Transverse colon (tissue), 4 donors: Measurements from ENCODE around the gene DENND2D. TPM values are rescaled to one million over a fixed set of nuclear protein-coding genes. Genes with fewer than 3 reads are reported as not detected.

Source experiments
- DNase-seq: peaks from one replicate; pipeline ENCODE4 v3.0.0-alpha.2; 2019
- H3K27ac ChIP-seq, 4 donors: fragments of 200-600 bp; sonication (generic); 2 replicates each; pipeline ENCODE4 v1.5.1; 2016 to 2018; ENCODE audit warnings: inconsistent platforms in 4 of 4
- H3K27me3 ChIP-seq: fragments of 200-600 bp; sonication (generic); 2 replicates; pipeline ENCODE4 v1.5.1; 2017; ENCODE audit warnings: inconsistent platforms
- H3K36me3 ChIP-seq, 4 donors: fragments of 200-600 bp; sonication (generic); 2 replicates each; pipeline ENCODE4 v1.5.1; 2017 to 2019; ENCODE audit warnings: inconsistent platforms in 4 of 4
- H3K4me1 ChIP-seq, 4 donors: fragments of 200-600 bp; sonication (generic); 2 replicates each; pipeline ENCODE4 v1.5.1; 2017 to 2020; ENCODE audit warnings: inconsistent platforms in 4 of 4
- H3K4me3 ChIP-seq, 4 donors: fragments of 200-600 bp; sonication (generic); 1 replicate in 1 of 4; 2 replicates in 3 of 4; pipeline versions ENCODE4 v1.5.1 to v1.6.1; 2017 to 2019; ENCODE audit warnings: inconsistent platforms in 4 of 4
- H3K9me3 ChIP-seq, 2 donors: fragments of 200-600 bp; sonication (generic); 2 replicates each; pipeline ENCODE4 v1.5.1; 2017 to 2019; ENCODE audit warnings: inconsistent platforms in 2 of 2
- EP300 ChIP-seq: sonication (generic); formaldehyde crosslinking; IDR thresholded peaks from one replicate; pipeline ENCODE4 v1.6.1; 2017; ENCODE audit warnings: antibody characterized with exemption, low read depth
- POLR2A ChIP-seq: fragments of 450-650 bp; IDR thresholded peaks from one replicate; pipeline ENCODE4 v1.6.1; 2016; ENCODE audit warnings: antibody characterized with exemption, mild to moderate bottlenecking, moderate library complexity
- POLR2AphosphoS5 ChIP-seq, 3 donors: sonication (generic); formaldehyde crosslinking; IDR thresholded peaks; one replicate each; pipeline ENCODE4 v1.6.1; 2016; ENCODE audit warnings: antibody characterized with exemption in 3 of 3
- WGBS, 2 donors: methylation state at CpG; one replicate each; pipeline ENCODE4 v1.1.5; 2018; ENCODE audit warnings: low coverage in 1 of 2; 5-methylcytosine and 5-hydroxymethylcytosine counted together
- in situ Hi-C, 4 donors: fragments of 200-750 bp; cut with MboI; loops; one replicate each; pipeline versions ENCODE4 v1.15.0 to v1.15.1; 2017; ENCODE audit warnings: low sequenced_read_pairs in 3 of 4, low pct_ligation_motif_present in 1 of 4, low pct_unique_long_range_greater_than_20kb in 1 of 4
- intact Hi-C: fragments of 100-400 bp; cut with DNase I; formaldehyde crosslinking; loops from one replicate; pipeline ENCODE4 v1.15.1; 2023; ENCODE audit warnings: low total_unique reads
- total RNA-seq, 4 donors: library from RNA; depleted of rRNA; stranded (reverse); fragments of >200 nt; gene quantifications; one replicate each; pipeline ENCODE4 v1.1.0, GENCODE V29; 2016
- TF ChIP-seq, protein P1 (sequence below), 5 experiments: fragments of 200-600 bp in 3 of 5; fragments of 450-650 bp in 2 of 5; sonication (generic) in 3 of 5; IDR thresholded peaks; 1 replicate in 2 of 5; 2 replicates in 3 of 5; pipeline ENCODE4 v1.5.1; 2016 to 2017; ENCODE audit warnings: antibody characterized with exemption in 5 of 5, inconsistent platforms in 3 of 5, mild to moderate bottlenecking in 2 of 5, moderate library complexity in 1 of 5

Gene DENND2D
- total RNA-seq, 4 donors from 2014 or later, result 43.4 to 61.0 (median 50.7) TPM

DNA sequence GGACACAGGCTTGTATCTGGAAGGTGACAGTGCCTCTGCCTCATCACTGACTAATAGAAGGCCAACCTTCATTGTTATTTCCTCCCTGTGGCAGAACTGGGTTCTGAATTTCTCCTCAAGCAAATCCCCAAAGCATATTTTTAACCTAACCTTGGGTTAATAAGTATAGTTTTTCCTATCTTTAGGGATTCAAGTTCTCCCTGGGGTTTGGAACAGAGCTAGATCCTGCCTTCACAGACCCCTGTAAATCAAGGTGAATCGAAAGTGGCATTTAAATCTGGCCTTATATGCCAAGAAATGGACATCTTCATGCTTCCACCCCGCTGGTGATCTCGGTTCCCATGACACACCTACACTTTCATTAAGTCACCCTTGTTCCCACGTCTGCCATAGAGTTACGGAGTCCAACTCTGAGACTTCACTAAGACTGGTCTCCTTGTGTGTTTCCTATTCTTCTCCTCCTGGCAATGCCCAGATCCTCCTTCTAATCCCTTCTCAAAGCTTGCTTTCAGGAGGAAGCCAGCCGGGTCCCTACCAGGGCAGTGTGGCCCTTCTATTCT, 22.8 kb upstream of the DENND2D start:
- in situ Hi-C loops (loop anchor here (5.0 to 25.0 kb wide), 6 partner anchors 172 to 542 kb away; partner anchors contain the start of genes DDX20 (in 1 of the 4) and RAP1A (in 1 of the 4)), intact Hi-C loops (loop anchor here (5.0 kb wide), 1 partner anchor 179 kb away; no protein-coding TSS in a partner anchor)
- 66 to 71% methylated on average over 6 of the region's 6 CpGs for WGBS, 2 donors
- peaks cover 0 to 30% (median 6%) of the 10 kb centered on the region in 4 donors for H3K4me1 ChIP-seq
- peak overlapping the region in 2 of 4 donors; percentile 8 to 48 for H3K27ac ChIP-seq
- H3K36me3 ChIP-seq, result no peaks in the 10 kb centered on the region
- no peak overlapping the region for H3K4me3 ChIP-seq
- DNase-seq, result no peak
- no peaks in the 10 kb centered on the region for H3K27me3 ChIP-seq
- H3K9me3 ChIP-seq, result no peaks in the 10 kb centered on the region
- TF ChIP-seq, protein P1, sequence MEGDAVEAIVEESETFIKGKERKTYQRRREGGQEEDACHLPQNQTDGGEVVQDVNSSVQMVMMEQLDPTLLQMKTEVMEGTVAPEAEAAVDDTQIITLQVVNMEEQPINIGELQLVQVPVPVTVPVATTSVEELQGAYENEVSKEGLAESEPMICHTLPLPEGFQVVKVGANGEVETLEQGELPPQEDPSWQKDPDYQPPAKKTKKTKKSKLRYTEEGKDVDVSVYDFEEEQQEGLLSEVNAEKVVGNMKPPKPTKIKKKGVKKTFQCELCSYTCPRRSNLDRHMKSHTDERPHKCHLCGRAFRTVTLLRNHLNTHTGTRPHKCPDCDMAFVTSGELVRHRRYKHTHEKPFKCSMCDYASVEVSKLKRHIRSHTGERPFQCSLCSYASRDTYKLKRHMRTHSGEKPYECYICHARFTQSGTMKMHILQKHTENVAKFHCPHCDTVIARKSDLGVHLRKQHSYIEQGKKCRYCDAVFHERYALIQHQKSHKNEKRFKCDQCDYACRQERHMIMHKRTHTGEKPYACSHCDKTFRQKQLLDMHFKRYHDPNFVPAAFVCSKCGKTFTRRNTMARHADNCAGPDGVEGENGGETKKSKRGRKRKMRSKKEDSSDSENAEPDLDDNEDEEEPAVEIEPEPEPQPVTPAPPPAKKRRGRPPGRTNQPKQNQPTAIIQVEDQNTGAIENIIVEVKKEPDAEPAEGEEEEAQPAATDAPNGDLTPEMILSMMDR (IDR thresholded peaks at IDR 0.05), result peak in 3 of 5 experiments; percentile 13 to 18 (median 18)
- no peak for TF ChIP-seq POLR2AphosphoS5 (IDR thresholded peaks at IDR 0.05)

- in situ Hi-C loops (loop anchor here (5.0 to 25.0 kb wide), 6 partner anchors 172 to 542 kb away; partner anchors contain the start of genes DDX20 (in 1 of the 4) and RAP1A (in 1 of the 4)), intact Hi-C loops (loop anchor here (5.0 kb wide), 1 partner anchor 180 kb away; no protein-coding TSS in a partner anchor)
- TF ChIP-seq, protein P1 (IDR thresholded peaks at IDR 0.05), result peak; percentile 84 to 92 (median 90)
- TF ChIP-seq POLR2AphosphoS5 (IDR thresholded peaks at IDR 0.05), result no peak
- H3K4me1 ChIP-seq, result peaks cover 0 to 23% (median 6%) of the 10 kb centered on the region in 4 donors
- H3K4me3 ChIP-seq, result no peak overlapping the region
- peak; percentile 86 for DNase-seq
- no peaks in the 10 kb centered on the region for H3K27me3 ChIP-seq
- no peaks in the 10 kb centered on the region for H3K36me3 ChIP-seq
- H3K9me3 ChIP-seq, result no peaks in the 10 kb centered on the region
- peak overlapping the region; percentile 8 to 48 (median 10) for H3K27ac ChIP-seq
- 21 to 62% methylated on average over 4 to 10 of the region's 10 CpGs for WGBS, 2 donors
Measured at GRCh38 chr1:111222308-111223125, 22.1 kb upstream of the DENND2D start.

DNA sequence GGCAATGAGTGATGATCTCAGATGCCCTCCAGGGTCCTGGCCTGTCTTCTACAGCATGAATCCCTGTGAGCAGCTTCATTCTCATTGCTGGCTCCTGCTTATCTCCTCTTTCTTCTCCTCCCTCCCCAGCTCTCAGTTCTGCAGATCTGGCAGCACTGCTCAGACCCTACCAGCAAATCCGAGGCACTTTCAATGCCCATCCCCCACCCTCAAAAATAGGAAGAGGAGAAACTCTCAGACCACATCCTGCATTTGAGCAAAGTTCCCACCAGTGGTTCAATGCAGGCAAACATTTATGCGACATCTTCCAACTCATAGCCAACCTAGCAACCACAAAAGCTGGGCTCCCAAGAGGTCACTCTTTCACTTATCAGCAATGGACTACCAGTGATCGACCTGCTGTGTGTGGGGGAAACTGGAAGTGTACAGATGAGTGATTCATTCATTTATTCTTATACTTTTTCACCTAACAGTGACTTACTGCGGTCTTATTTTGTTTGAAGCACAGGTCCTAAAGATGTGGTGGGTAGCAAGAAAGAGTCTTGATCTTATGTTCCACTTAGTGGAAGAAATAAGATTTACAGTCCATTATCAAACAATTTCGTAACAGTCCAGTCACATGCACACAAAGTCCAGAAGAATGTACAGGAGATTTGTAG, 21.3 kb upstream of the DENND2D start:
- Histone ChIP-seq H3K9me3 (no peaks in the 10 kb centered on the region), H3K36me3 (no peaks in the 10 kb centered on the region), H3K4me1 (peaks cover 0 to 19% (median 6%) of the 10 kb centered on the region in 4 donors), H3K4me3 (no peak overlapping the region), H3K27me3 (no peaks in the 10 kb centered on the region), H3K27ac (peak overlapping the region; percentile 8 to 48 (median 10))
- in situ Hi-C loops (loop anchor here (5.0 to 25.0 kb wide), 6 partner anchors 173 to 543 kb away; partner anchors contain the start of genes DDX20 (in 1 of the 4) and RAP1A (in 1 of the 4)), intact Hi-C loops (loop anchor here (5.0 kb wide), 1 partner anchor 181 kb away; no protein-coding TSS in a partner anchor)
- 56 to 79% methylated on average over 3 to 5 of the region's 5 CpGs for WGBS, 2 donors
- TF ChIP-seq POLR2A, result no peak
- TF ChIP-seq, protein P1 (IDR thresholded peaks at IDR 0.05), result no peak
- no peak for TF ChIP-seq EP300
- TF ChIP-seq POLR2AphosphoS5 (IDR thresholded peaks at IDR 0.05), result no peak
- peak; percentile 36 for DNase-seq

DNA sequence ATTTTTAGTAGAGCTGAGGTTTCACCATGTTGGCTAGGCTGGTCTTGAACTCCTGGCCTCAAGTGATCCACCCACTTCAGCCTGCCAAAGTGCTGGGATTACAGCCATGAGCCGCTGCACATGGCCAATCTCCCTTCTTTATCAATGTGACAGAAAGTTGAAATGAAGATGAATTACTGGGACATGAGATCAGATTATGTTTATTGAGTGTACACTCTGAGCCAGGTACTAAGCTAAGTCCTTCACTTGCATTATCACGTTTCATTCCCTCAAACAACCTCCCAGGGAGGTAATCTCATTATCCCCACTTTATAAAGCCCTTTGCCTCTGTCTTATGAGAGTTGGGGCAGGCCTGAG, 20.8 kb upstream of the DENND2D start:
- Histone ChIP-seq H3K36me3 (no peaks in the 10 kb centered on the region), H3K27me3 (no peaks in the 10 kb centered on the region), H3K27ac (peak overlapping the region in 1 of 4 donors; percentile 9), H3K4me1 (peaks cover 0 to 19% (median 6%) of the 10 kb centered on the region in 4 donors), H3K4me3 (no peak overlapping the region), H3K9me3 (no peaks in the 10 kb centered on the region)
- TF ChIP-seq POLR2A, result no peak
- TF ChIP-seq POLR2AphosphoS5 (IDR thresholded peaks at IDR 0.05), result no peak
- TF ChIP-seq, protein P1 (IDR thresholded peaks at IDR 0.05), result no peak
- TF ChIP-seq EP300, result no peak
- intact Hi-C loops, result loop anchor here (5.0 kb wide), 1 partner anchor 181 kb away; no protein-coding TSS in a partner anchor
- in situ Hi-C loops, result loop anchor here (5.0 to 25.0 kb wide), 6 partner anchors 174 to 544 kb away; partner anchors contain the start of genes DDX20 (in 1 of the 4) and RAP1A (in 1 of the 4)
- DNase-seq, result no peak
- 13 to 46% methylated on average over 1 to 2 of the region's 2 CpGs for WGBS, 2 donors
